Measurements from ENCODE around the gene MLEC. TPM values are rescaled to one million over a fixed set of nuclear protein-coding genes. Genes with fewer than 3 reads are reported as not detected.

MLEC gene
- total and polyA plus RNA-seq, 9 of the 15 experiments (the other 6 are each of a cell fraction or from before 2014, with no cell fraction given), result 18.5 to 108 (median 57.8) TPM

- TF ChIP-seq PREB (CRISPR knock-in tag; IDR thresholded peaks at IDR 0.05) (no peak), NFE2L1 (tag; IDR thresholded peaks at IDR 0.05; ENCODE audit: borderline replicate concordance, low read depth) (no peak), FOXP4 (CRISPR knock-in tag; IDR thresholded peaks at IDR 0.05; ENCODE audit: borderline replicate concordance) (peak; percentile 61; the same call in 1 of the 2 replicates), CTBP1 (IDR thresholded peaks at IDR 0.05; ENCODE audit: borderline replicate concordance) (peak; percentile 40; the same call in 1 of the 2 replicates), KDM2B (CRISPR knock-in tag; IDR thresholded peaks at IDR 0.05) (peak; percentile 6; the same call in 1 of the 2 replicates), ZBTB17 (CRISPR knock-in tag; IDR thresholded peaks at IDR 0.05) (no peak), MAFG (tag; conservative IDR thresholded peaks at IDR 0.05) (no peak), RBM17 (IDR thresholded peaks at IDR 0.05; ENCODE audit: borderline replicate concordance, low read depth, low read length) (no peak), ZNF277 (CRISPR knock-in tag; IDR thresholded peaks at IDR 0.05; ENCODE audit: borderline replicate concordance) (no peak), NR3C1 (CRISPR knock-in tag; IDR thresholded peaks at IDR 0.05) (peak; percentile 68; the same call in 1 of the 2 replicates), ZNF431 (CRISPR knock-in tag; IDR thresholded peaks at IDR 0.05) (no peak), FOXA3 (CRISPR knock-in tag; conservative IDR thresholded peaks at IDR 0.05 in 1 of 2, IDR thresholded peaks at IDR 0.05 in 1 of 2) (0 out of 4 replicates have a peak, but pooled peaks of 1 of the 2 experiments have one; percentile 42), TCF7L2 (IDR thresholded peaks at IDR 0.05; ENCODE audit: low read depth, low read length) (no peak), SUPT5H (IDR thresholded peaks at IDR 0.05) (no peak), THRB (CRISPR knock-in tag; conservative IDR thresholded peaks at IDR 0.05) (no peak), NKRF (IDR thresholded peaks at IDR 0.05; ENCODE audit: borderline replicate concordance) (0 out of 2 replicates have a peak, but pooled peaks have one; percentile 38)
These were observed 45.8 kb upstream of the MLEC start (continued) for GRCh38 chr12:120640861-120641833.
